Parathyroid adenoma (tissue), 2 donors: ENCODE results near the gene PELI1.

Experiments used
- H2AFZ ChIP-seq: fragments of 300-600 bp; sonication (generic); one replicate; pipeline ENCODE4 v1.7.0; 2017; ENCODE audit warnings: antibody characterized with exemption, mild to moderate bottlenecking
- H3K27ac ChIP-seq: fragments of 300-600 bp; sonication (generic); one replicate; pipeline ENCODE4 v1.7.0; 2017
- H3K27me3 ChIP-seq: fragments of 300-600 bp; sonication (generic); one replicate; pipeline ENCODE4 v1.7.0; 2017; ENCODE audit warnings: low read length; ENCODE audit not compliant: control insufficient read depth, insufficient read depth
- H3K36me3 ChIP-seq: fragments of 300-600 bp; sonication (generic); one replicate; pipeline ENCODE4 v1.7.0; 2017; ENCODE audit warnings: low read length; ENCODE audit not compliant: control insufficient read depth, insufficient read depth
- H3K4me1 ChIP-seq: fragments of 300-600 bp; sonication (generic); one replicate; pipeline ENCODE4 v1.7.0; 2017; ENCODE audit warnings: control low read depth
- H3K4me2 ChIP-seq: fragments of 300-600 bp; sonication (generic); one replicate; pipeline ENCODE4 v1.7.0; 2017; ENCODE audit warnings: low read length
- H3K4me3 ChIP-seq: fragments of 300-600 bp; sonication (generic); one replicate; pipeline ENCODE4 v1.7.0; 2017; ENCODE audit warnings: low read depth, low read length
- H3K79me2 ChIP-seq: fragments of 300-600 bp; sonication (generic); one replicate; pipeline ENCODE4 v1.7.0; 2017; ENCODE audit warnings: control low read depth
- H3K9ac ChIP-seq: fragments of 300-600 bp; sonication (generic); one replicate; pipeline ENCODE4 v1.7.0; 2017; ENCODE audit warnings: mild to moderate bottlenecking
- H3K9me3 ChIP-seq: fragments of 300-600 bp; sonication (generic); one replicate; pipeline ENCODE4 v1.7.0; 2017; ENCODE audit warnings: low read length; ENCODE audit not compliant: control insufficient read depth
- CTCF ChIP-seq: fragments of 300-600 bp; sonication (generic); IDR thresholded peaks from one replicate; pipeline ENCODE4 v1.7.0; 2017; ENCODE audit warnings: antibody characterized with exemption, mild to moderate bottlenecking
- donor health status: primary hyperparathyroidism.

PELI1 gene

GRCh38 chr2:64189167-64189566, 44.9 kb upstream of the PELI1 start:
- H3K27ac ChIP-seq, result no peak overlapping the region
- H3K4me3 ChIP-seq, result no peak overlapping the region
- H3K4me2 ChIP-seq, result no peak overlapping the region
- H3K79me2 ChIP-seq, result no peaks in the 10 kb centered on the region
- no peak overlapping the region for H3K9ac ChIP-seq
- H3K9me3 ChIP-seq, result no peaks in the 10 kb centered on the region
- no peaks in the 10 kb centered on the region for H3K36me3 ChIP-seq
- H3K4me1 ChIP-seq, result peaks cover 2% of the 10 kb centered on the region
- no peaks in the 10 kb centered on the region for H3K27me3 ChIP-seq
- no peak for TF ChIP-seq CTCF
- H2AFZ ChIP-seq, result peak overlapping the region; percentile 18

- peaks cover 2% of the 10 kb centered on the region for H3K4me1 ChIP-seq
- no peak overlapping the region for H3K4me2 ChIP-seq
- H2AFZ ChIP-seq, result no peak overlapping the region
- H3K27me3 ChIP-seq, result no peaks in the 10 kb centered on the region
- no peaks in the 10 kb centered on the region for H3K36me3 ChIP-seq
- no peak overlapping the region for H3K27ac ChIP-seq
- H3K9ac ChIP-seq, result no peak overlapping the region
- H3K9me3 ChIP-seq, result no peaks in the 10 kb centered on the region
- TF ChIP-seq CTCF, result no peak
- H3K4me3 ChIP-seq, result no peak overlapping the region
- H3K79me2 ChIP-seq, result no peaks in the 10 kb centered on the region
These were observed 42.7 kb upstream of the PELI1 start for GRCh38 chr2:64186699-64187605.

GRCh38 chr2:64179582-64180321, 35.5 kb upstream of the PELI1 start:
- H3K79me2 ChIP-seq, result no peaks in the 10 kb centered on the region
- H3K36me3 ChIP-seq, result no peaks in the 10 kb centered on the region
- H3K4me2 ChIP-seq, result no peak overlapping the region
- no peak overlapping the region for H3K4me3 ChIP-seq
- H3K9ac ChIP-seq, result no peak overlapping the region
- H2AFZ ChIP-seq, result no peak overlapping the region
- H3K27ac ChIP-seq, result no peak overlapping the region
- TF ChIP-seq CTCF, result no peak
- peaks cover 10% of the 10 kb centered on the region for H3K4me1 ChIP-seq
- H3K27me3 ChIP-seq, result no peaks in the 10 kb centered on the region
- no peaks in the 10 kb centered on the region for H3K9me3 ChIP-seq

- Histone ChIP-seq H3K9ac (no peak overlapping the region), H3K79me2 (no peaks in the 10 kb centered on the region), H3K36me3 (no peaks in the 10 kb centered on the region), H3K27ac (peak overlapping the region; percentile 78), H3K4me3 (no peak overlapping the region), H3K4me1 (peaks cover 23% of the 10 kb centered on the region), H3K9me3 (no peaks in the 10 kb centered on the region), H2AFZ (peak overlapping the region; percentile 30), H3K27me3 (no peaks in the 10 kb centered on the region), H3K4me2 (peak overlapping the region; percentile 8)
- no peak for TF ChIP-seq CTCF
These were observed 33.1 kb upstream of the PELI1 start for GRCh38 chr2:64177315-64177714.
